NT2/D1 (cell line): ENCODE measurements around the gene CCDC3.

Experiments used
- YY1 ChIP-seq: IDR thresholded peaks from 2 replicates; pipeline ENCODE4 v1.6.1; 2011; ENCODE audit not compliant: insufficient read length, insufficient read depth
- ZNF274 ChIP-seq: IDR thresholded peaks from 2 replicates; pipeline ENCODE4 v1.6.1; 2011; ENCODE audit warnings: mild to moderate bottlenecking, low read depth, low read length

- TF ChIP-seq YY1 (no peak), ZNF274 (no peak)
Observed at GRCh38 chr10:12993595-12993994, 7.9 kb downstream of the CCDC3 start.
